Renal cortical epithelial cell (primary cell): ENCODE data around the gene GABRR1. TPM values are rescaled to one million over a fixed set of nuclear protein-coding genes. Genes with fewer than 3 reads are reported as not detected.
A peak's percentile ranks its signal among the peaks of the same experiment; 100 is the strongest.
"Not testable (repeated sequence)": the region's sequence is repeated elsewhere in the genome, so short reads cannot be mapped to it uniquely, and the experiment has no call there.

ENCODE experiments used
- DNase-seq: peaks from one replicate; pipeline ENCODE4 v3.0.0-alpha.2; 2011; ENCODE audit warnings: low read depth
- total RNA-seq: library from RNA; depleted of rRNA; stranded (reverse); fragments of >200 nt; gene quantifications from 2 replicates; pipeline ENCODE4 v1.2.3, GENCODE V29; 2014

GABRR1 gene
- not detected in 2 replicates for total RNA-seq

GRCh38 chr6:89217299-89217910, at the start of gene GABRR1:
GABRR1 (minus strand) TSS chr6:89217358; CDS start chr6:89217322, 36 bp downstream.
- no peak for DNase-seq

- no peak for DNase-seq
Observed at GRCh38 chr6:89264296-89264695, 47.1 kb upstream of the GABRR1 start.

GRCh38 chr6:89260832-89261231, 43.7 kb upstream of the GABRR1 start:
- no peak for DNase-seq

GRCh38 chr6:89260310-89260709, 43.2 kb upstream of the GABRR1 start:
- DNase-seq = no peak

GRCh38 chr6:89258912-89259311, 41.8 kb upstream of the GABRR1 start:
- no peak for DNase-seq

GRCh38 chr6:89257781-89258180, 40.6 kb upstream of the GABRR1 start:
- DNase-seq = no peak

- DNase-seq = no peak
Observed at GRCh38 chr6:89257346-89257745, 40.2 kb upstream of the GABRR1 start.

GRCh38 chr6:89255417-89255816, 38.3 kb upstream of the GABRR1 start:
- no peak for DNase-seq

GRCh38 chr6:89254569-89254968, 37.4 kb upstream of the GABRR1 start:
- peak; percentile 53 for DNase-seq

GRCh38 chr6:89252907-89253306, 35.7 kb upstream of the GABRR1 start:
- no peak for DNase-seq

GRCh38 chr6:89251976-89252375, 34.8 kb upstream of the GABRR1 start:
- DNase-seq = no peak

- DNase-seq = peak; percentile 63
Observed at GRCh38 chr6:89251170-89251569, 34.0 kb upstream of the GABRR1 start.

GRCh38 chr6:89250239-89250638, 33.1 kb upstream of the GABRR1 start:
- DNase-seq = no peak

GRCh38 chr6:89244241-89244985, 27.3 kb upstream of the GABRR1 start:
- DNase-seq = no peak

- peak; percentile 85 for DNase-seq
Observed at GRCh38 chr6:89243331-89243629, 26.1 kb upstream of the GABRR1 start.

- DNase-seq = peak; percentile 55
Observed at GRCh38 chr6:89242574-89243330, 25.6 kb upstream of the GABRR1 start.

GRCh38 chr6:89239338-89239737, 22.2 kb upstream of the GABRR1 start:
- DNase-seq = no peak

GRCh38 chr6:89237158-89237557, 20.0 kb upstream of the GABRR1 start:
- no peak for DNase-seq

- DNase-seq = not testable (repeated sequence)
Observed at GRCh38 chr6:89233605-89234004, 16.4 kb upstream of the GABRR1 start.

GRCh38 chr6:89222712-89223039, 5.5 kb upstream of the GABRR1 start:
- DNase-seq = peak; percentile 59

GRCh38 chr6:89221971-89222711, 5.0 kb upstream of the GABRR1 start:
- peak; percentile 80 for DNase-seq

- no peak for DNase-seq
Observed at GRCh38 chr6:89221129-89221528, 4.0 kb upstream of the GABRR1 start.
